DMS153 (cell line): ENCODE results near the gene PPP1CB.

Experiments
- DNase-seq: peaks from one replicate; lab custom pipeline; 2025; lab: John Stamatoyannopoulos, UW

Gene PPP1CB

DNA sequence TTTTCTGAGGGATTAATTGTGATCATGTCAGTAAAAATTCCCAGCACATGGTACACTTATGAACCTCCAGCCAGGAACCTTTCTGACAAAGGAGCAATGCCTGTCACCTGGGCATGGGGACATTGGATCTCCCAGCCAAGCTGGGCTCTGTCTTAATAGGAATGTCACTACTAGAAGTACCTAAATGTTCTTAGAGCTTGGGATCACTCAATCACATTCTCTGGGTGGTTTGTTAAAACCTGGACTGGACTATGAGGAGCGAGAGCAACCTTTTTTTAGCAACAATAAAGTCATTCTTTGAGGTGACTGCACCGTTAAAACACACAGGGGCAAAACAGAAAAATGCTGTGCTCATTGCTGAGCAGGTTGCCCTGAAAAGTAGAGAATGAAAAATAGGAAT is 6.4 kb upstream of the PPP1CB start:
- no peak for DNase-seq

DNA sequence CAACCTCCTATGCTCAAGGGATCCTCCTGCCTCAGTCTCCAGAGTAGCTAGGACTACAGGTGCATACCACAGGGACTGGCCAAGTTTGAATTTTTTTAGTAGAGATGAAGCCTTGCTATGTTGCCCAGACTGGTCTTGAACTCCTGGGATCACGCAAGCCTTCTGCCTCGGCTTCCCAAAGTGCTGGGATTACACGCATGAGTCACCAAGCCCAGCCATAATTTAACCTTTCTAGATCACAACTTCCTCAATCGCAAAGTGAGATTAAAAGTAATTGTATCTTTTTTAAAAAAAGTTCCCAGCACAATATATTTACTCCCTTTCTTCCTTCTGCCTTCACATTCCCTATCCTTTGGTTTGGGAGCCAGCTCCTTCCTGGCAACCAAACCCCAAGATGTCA is 5.8 kb upstream of the PPP1CB start:
- DNase-seq: no peak

DNA sequence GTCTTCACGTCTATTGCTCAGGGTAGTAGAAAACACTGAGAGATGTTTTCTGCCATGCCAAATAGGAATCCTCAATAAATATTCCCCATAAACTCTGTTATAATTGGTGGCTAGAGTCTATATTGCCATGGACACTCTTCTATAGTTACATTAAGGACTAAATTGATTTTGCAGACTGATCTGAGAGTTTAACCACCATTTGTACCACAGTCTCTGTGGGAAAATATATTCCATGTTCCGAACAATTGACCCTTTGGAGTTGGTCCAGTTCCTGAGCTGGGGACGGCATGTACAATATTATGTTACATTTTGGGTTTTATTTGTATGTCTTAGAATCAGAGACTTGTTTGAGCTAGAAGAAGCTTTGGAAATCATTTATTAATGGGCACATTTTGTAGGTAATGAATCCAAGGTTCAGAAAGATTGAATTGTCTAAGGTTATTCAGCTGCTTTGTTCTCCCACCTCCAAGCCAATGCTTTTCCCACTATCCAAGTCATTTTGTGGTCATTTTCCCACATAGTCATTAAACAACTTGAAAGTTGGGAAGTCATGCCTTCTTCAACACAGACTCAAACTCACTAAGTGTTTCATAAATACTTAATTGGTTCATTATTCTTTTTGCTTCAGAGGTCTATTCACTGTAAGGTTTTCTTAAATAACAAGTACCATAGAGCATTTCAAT is 5.1 kb upstream of the PPP1CB start:
- DNase-seq: no peak

DNA sequence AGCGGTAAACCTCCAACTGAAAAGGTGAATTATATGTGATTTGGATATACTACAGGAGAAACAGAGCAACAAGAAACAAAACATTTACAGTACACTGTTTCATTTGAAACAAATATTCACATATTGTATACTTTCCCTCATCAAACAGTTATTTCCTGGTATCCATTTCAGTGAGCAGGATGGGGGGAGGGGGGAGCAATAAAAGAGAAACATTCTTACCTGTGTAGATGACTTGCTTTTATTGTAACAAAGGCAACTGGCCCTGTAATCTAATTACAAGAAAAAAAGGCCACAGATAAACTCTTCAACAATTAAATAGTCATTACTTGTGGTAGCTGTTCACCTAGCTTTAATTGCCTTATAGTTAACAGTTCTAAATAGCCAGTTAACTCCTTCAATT is 3.9 kb upstream of the PPP1CB start:
- peak; percentile 55 for DNase-seq

DNA sequence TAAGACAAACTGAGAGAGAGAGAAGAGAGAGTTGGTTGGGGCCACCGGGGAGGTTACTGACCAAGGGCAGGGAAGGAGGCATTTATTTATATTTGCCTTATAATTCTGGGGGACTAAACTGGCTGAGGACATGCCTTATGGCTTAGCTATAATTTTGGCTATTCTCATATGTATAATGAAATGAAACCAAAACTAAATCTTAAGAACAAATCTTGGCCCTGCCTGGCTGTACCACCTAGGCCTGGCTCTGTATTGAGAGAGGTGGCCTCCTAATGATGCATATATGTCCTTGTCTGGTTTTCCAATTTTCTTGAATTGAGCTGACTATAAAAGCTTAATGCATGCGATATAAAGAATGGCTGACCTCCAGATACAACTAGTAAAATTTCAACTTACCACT is 3.5 kb upstream of the PPP1CB start:
- no peak for DNase-seq

DNA sequence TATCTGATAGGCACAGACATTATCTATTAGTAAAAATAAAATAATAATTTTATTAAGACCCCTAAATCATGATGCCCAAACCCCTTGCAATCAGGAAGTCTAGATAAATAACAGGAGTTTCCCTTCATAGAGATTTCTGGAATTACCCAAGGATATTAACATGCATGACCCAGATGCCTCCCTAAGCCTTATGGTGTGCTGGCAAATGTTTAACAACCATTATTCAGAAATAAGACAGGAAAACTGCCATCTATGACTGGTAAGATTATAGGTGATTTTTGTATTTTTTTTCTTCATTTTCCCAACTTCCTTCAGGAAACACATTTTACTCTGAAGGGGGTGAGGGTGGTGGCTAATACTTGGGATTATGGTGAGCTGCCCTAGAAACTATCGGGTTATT is 2.7 kb upstream of the PPP1CB start:
- no peak for DNase-seq

DNA sequence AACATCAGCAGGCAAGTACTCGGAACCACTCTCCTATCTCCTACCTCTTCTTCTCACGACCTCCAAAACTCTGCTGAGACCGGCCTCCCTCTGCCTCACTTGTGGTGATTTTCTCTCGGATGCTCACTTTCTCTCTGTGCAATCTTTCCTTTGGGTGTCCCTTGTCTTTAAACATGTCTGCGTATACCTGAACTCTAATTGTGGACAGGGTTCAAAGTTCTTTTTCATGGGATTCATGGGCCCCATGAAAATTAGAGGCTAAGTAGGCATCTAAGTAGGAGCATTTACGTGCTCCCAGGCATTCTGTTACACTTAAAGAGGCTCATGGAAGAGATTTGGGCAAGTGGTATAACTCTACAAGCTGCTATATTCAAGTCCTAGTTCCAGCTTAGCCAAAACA is 2.1 kb upstream of the PPP1CB start:
- no peak for DNase-seq

DNA sequence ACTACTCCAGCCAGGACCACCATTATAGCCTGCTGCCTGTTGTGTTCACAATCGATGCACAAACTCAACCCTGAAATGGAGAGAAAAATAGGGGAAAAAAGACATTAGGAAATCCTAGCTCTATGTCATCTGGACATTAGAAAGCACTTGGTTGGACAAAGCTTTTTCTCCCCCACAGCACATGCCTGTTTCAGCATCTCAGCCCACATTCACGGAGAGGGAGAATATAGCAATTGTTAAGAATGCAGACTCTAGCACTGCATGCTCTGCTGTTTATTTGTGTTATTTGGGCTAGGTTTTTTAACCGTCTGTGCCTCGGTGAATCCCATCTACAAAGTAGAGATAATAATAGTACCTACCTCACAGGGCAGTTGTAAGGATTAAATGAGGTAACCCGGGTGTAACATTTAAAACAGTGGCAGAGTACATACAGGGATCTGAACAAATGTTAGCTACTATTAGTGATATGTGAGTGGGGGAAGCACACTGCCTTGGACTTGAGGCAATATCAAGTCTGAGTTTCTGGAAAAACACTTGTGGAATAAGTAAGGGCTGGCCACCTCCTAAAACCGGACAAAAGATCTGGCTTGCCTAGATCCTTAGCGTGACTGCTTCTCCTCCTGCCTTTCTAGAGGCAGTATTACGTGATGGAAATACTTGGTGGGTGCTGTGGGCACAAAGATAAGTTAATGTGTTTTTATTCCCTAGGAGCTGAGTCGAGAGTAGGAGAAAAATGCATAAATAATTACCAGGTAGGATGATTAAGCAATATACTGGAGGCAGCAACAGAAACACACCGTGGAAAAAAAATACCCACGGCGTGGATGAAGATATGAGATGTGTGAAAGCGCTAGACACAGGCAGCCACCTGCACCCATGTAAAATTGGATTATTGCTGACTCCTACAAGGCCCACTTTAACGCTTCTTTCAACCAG is 1.0 kb upstream of the PPP1CB start:
- peak; percentile 22 for DNase-seq

DNA sequence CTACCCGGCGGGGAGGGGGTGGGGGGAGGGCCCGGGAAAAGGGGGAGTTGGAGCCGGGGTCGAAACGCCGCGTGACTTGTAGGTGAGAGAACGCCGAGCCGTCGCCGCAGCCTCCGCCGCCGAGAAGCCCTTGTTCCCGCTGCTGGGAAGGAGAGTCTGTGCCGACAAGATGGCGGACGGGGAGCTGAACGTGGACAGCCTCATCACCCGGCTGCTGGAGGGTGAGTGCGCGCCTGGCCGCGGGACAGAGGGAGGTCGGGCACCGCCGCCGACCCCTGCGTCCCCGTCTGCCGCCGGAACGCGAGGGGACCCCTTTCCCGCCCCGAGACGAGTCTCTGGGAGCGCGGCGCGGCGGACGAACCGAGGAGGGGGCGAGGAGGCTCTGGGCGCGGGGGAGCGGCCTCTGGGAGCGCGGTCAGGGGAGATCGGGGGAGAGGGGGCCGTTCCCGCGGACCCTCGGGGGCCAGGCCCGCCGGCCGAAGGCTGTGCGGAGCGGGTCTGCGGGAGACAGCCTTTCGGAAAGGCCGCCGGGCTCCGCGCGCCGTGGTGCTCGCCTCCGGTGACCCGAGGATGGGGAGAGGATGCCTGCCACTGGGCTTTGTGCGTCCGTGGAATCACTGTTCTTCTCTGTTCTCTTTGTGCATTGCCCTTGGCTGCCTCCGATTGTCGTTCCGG is 463 bp downstream of the PPP1CB start:
- peak; percentile 76 for DNase-seq

DNA sequence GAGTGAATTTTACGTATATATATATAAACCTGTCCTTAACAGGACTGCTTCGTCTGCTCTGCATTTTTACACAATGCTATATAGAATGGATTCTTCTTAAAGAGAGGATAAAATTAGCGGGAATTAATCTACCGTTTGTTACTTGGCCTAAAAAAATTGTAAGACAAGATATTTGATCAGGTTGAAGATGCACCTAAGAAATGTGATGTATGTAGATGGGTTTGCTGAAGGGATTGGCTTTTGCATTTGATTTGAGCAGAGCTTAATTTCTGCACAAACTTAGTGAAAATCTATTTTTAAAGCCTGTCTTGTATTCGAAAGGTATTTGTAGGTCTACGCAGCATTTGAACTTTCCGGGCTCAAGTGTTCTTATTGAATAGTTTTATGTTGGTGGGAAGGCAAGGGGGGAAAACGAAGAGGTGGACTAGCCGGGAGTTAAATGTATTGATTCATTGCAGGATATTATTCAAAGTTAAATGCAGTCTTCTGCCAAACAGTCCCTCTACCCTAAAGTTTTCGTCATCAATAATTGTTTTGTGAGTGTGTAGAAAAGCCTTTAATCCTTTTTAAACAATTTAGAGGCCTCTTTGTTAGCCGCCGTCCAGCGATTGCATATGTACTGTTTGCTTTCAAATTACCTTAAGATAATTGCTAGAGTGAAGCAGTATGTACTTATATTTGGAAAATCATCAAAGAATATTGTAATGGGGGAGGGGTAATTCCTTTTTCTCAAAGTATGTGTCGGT is 1.2 kb downstream of the PPP1CB start:
- no peak for DNase-seq

DNA sequence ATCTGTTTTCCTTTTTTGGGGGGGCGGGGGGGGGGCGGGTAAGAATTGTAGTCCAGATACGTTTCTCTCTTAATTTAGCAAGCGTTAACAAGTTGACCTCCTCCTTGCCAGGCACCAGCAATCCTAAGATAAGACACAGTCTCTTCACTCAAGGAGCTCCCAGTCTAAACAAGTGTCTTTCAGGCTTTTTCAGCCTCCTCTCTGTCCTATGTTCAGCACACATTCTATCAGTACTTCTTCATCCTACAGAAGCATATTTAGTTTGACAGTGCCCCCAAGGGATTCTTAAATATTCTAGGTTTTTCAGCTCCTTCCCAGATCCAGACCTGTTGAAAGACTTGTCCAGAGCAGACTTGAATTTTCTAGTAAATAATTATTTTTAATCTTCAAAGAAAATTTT is 2.7 kb downstream of the PPP1CB start:
- no peak for DNase-seq

DNA sequence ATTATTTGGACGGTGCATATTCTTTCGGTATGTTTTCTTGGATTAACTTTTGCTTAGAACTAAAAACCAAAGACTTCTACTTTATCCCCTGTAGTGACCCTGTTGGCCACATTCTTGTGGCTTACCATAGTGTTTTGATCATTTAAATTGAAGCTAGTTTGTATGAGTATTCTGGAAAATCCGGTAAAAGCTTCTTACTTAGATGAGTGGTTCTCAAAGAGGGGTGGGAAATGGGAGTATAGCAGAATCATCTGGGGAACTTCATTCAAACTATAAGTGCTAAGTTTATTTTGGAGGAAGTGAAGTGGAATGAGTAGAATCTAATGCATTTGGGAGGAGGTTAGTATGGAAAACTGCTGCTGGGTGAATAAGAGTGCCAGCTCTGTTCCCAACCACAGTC is 3.8 kb downstream of the PPP1CB start:
- DNase-seq: no peak

DNA sequence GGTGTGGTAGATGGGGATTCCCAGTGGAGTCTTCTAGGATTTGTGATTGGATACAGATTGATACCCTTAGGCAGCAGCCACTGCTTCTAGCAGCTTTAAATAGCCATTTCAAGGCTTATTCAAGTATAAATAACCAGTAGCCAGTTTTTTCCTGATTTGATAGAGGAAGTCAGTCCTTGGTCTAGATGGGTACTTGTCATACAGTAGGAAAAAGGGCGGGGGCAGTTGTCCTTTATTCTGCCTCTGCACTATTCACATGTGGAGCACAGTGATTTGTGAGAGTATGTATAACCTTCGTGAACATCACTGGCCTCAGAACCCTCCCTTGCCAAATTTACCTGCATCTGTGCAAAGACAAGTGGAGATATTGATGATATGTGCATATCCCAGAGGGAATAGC is 6.8 kb downstream of the PPP1CB start:
- no peak for DNase-seq

DNA sequence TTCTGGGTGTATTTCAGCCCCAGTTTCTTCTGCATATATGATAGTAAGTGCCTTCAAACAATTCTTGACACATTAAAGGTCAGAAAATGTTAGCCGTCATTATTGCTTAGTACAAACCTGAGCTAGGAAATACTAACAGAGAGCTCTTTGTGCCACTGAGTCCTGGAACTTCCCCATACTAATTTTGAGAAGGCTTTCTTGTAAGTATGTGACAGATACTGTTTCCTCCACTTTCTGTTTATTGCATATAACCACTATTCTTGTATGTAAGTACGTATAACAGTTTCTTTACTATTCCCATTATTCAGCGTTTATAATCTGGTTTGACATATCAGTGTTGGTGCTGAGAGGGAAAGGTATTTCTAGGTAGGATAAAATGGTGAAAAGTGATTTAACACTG is 9.8 kb downstream of the PPP1CB start:
- DNase-seq: no peak

DNA sequence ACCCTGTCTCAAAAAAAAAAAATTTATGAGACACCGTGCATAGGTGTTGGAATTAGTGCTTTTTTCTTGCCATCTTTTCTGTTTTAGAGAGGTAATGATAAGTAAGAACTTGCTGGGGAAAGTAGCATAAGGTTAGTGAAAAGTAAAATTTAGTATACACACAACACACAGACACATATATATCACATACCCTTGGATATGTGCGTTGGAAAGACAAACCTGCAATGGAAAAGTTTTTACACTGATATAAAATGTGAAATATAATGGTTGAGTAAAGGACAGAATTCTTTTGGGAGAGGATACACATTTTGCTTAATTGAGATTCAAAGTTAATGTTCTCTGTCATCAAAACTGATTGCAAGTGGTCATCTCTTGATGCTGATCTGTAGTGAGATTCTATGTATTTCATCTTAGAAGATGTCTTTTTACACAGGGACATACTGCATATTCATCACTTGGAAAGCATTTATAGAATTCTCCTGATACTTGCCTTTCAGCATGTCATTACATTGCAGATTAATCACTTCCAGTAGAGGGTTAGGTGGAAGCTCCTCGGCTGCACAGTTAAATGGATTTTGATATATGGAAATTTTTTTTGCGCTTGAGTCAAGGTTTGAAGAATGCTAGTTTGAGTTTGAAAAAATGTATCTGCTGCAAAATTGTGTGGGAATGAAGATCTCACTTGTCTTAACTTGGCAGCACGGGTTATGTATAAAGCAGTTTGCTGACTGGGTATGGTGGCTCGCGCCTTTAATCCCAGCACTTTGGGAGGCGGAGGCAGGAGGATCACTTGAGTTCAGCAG is 13.5 kb downstream of the PPP1CB start:
- DNase-seq: no peak

DNA sequence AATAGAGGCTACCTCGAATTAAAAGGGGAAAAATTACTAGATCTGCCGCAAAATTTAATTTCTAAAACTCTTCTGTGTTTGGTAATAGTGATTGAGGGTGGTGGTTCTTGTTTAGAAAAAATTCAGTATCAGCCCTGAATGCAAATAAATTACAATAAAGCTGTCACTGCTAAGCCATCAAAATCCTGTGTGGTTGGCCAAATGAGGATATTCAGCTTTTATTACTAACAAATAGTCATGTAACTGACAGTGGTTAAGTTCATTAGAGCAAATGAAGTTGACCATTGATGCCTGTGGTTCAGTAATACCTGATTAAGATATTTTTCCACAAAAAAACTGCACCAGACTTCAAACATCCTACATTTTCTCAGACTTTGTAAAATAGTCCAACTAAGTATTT is 14.4 kb downstream of the PPP1CB start:
- DNase-seq: no peak

DNA sequence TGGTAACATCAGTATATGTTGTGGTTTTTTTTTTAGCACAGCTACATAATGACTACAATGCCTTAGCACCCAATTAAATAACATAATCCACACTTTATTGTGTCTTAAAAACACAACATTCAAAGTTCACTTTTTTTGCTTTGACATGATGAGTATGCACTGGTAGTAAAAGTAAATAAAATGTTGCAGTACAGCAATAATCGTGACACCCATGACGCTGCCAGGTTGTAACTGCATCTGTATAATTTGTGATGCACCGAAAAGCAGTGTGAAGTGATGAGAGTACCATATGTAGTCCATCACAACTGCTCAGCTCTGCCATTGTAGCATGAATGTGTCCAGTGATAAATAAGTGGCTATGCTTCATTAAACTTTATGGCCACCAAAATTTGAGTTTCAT is 15.7 kb downstream of the PPP1CB start:
- DNase-seq: no peak

DNA sequence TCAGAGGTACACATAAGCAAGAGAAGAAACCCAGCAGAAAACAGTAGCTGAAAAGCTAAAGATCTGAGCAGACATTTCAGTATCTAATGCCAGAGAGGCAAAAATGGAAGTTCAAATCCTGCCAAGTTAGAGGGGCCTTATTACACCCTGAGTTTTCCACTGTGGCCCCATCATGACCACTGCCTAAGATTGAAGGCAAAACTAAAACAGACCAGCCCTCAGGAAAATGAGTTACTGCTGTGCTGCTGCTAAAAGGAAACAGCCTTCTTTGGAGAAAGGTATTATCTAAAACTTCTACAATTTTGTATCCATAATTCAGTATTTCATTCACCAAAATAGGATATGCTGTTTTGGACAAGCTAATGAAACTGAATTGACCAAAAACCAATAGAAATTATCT is 16.8 kb downstream of the PPP1CB start:
- no peak for DNase-seq

DNA sequence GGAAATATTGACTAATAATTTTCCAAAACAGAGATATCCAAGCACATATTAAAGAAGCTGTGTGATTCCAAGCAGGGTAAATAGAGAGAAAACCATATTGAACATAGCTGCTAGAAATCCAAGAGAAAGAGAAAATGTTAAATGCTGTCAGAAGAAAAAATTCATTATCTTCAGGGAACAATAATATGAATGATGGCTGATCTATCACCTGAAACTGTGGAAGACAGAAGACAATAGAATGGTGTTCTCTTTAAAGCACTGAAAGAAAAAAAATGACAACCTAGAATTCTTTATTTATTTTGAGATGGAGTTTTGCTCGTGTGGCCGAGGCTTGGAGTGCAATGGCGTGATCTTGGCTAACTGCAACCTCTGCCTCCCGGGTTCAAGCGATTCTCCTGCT is 17.3 kb downstream of the PPP1CB start:
- DNase-seq: no peak

DNA sequence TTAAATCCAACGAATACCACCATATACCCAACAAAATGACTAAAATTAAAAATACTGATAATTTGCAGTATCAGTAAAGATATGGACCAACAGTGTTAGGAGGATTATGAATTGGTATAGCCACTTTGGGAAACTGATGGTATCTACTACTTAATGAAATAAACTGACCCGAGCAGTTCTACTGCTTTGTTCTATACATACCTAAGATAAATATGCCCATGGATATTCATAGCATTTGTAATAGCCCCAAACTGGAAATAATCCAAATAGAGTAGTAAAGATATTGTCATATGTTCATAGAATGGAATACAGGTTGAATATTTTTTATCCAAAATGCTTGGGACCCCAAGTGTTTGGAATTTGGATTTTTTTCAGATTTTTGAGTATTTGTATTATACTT is 20.7 kb downstream of the PPP1CB start:
- no peak for DNase-seq

DNA sequence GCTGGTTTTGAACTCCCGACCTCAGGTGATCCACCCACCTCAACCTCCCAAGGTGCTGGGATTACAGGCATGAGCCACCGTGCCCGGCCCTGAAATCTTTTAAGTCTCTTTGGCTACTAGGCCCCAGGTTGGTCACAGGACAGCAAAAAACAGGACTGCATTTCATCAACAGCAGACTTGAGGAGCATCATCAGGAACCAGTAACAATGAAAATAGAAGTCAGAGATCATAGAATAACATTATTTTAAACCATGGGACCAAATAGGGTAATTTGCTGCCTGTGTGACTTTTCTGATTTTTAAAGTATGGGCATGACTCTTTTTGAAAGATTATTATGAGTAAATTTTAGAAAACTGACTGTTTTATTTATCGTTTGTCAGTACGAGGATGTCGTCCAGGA is 24.8 kb downstream of the PPP1CB start:
- DNase-seq: no peak
